Measurements from ENCODE around the gene CATSPERZ.
A peak's percentile ranks its signal among the peaks of the same experiment; 100 is the strongest.

CATSPERZ gene

DNA sequence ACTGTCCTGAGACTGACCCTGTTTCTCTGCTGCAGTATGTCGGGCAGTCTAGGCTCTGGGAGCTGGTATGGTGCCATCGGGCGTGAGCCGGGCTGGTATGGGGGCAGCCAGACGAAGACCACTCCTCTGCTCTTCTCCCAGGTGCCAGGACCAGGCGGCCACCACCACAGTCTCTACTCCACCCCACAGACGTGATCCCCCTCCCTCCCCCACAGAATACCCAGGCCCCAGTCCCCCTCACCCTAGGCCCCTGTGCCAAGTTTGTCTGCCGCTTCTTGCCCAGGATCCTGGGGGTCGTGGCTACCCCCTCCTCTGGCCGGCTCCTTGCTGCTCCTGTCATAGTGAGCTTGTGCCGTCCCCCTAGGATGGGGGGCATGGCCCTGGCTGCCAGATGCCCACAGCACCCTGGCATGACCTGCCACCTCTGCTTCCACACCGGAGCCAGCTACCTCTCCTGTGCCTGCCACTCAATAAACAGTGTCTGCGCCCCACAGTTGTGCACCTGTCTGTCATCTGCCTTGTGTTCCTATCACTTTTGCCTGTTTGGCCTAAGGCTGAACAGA lies 11.1 kb upstream of the CATSPERZ start:
- peaks cover 27% of the 10 kb centered on the region for H3K4me1 Mint-ChIP-seq
- no peak overlapping the region for H3K27ac Mint-ChIP-seq
- peaks cover 32% of the 10 kb centered on the region for H3K27me3 Mint-ChIP-seq
- ATAC-seq: no peak
- no peaks in the 10 kb centered on the region for H3K9me3 Mint-ChIP-seq
- no peak overlapping the region for H3K4me3 Mint-ChIP-seq
- H3K36me3 Mint-ChIP-seq: peaks cover 17% of the 10 kb centered on the region

DNA sequence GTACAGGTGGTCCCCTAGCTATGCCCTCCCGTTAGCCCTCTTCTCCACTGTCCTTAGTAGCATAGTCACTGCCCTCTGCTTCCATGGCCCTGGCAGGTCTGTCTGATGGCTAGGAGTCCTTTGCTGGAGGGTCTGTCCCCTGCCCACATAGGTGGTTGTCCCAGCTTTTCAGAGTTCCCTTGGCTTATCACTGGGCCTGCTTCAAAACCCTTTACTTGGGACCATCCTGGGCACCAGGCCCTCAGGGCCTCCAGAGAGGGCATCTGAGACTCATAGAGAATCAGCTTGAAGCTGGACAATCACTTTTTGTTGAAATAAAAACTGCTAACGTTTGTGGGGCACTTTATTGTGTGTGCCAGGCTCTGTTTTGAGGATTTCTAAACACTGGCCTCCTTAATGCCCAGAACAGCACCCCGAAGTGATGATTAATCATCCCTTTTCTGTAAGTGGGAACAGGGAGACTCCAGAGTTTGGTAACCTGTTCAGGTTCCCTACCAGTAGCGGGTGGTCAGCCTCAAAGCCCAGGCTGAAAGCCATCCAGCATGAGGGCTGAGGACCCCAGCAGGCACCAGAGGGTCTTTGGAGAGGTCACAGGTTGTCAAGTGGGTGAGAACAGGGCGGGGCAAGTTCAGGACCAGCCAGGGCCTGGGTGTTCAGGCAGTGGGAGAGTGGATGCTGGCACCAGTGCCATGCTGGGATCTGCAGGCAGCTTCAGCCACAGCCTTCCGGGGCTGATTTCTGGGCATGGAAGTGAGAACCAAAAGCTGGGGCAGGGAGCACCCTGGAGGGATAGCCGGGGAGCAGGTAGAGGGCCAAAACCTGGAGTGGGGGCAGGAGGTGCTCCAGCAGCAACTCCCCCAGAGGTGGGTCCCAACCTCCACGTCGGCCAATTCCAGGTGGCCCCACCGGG lies 9.6 kb upstream of the CATSPERZ start:
- Mint-ChIP-seq H3K4me1 (peaks cover 25% of the 10 kb centered on the region), H3K27me3 (peaks cover 48% of the 10 kb centered on the region), H3K27ac (peak overlapping the region; percentile 49), H3K4me3 (peak overlapping the region; percentile 71), H3K9me3 (no peaks in the 10 kb centered on the region), H3K36me3 (peaks cover 17% of the 10 kb centered on the region)
- ATAC-seq: no peak

DNA sequence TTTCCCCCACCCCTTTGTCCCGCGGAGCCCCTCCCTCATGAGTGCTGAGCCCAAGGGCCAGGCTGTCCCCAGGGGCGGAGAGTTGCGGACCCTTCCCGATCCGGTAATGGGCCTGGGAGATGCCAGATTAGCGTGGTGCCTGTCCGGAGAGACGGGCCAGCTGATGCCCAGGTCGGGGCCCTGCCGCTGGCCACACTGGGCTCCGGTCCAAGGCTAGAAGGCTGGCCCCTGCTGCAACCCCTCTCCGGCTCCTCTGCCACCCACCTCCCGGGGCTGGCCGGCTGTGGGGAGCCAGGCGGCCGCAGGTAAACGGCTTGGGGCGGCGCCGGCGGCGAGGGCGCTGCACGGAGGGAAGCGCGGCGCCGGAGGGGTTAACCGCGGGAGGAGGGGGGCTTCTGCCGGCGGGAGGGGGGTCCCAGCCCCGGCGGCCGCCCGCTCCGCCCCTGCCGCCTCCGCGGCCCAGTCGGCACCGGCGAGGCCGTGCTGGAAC lies 8.9 kb upstream of the CATSPERZ start, which contains the start of gene KCNK4:
KCNK4 (plus strand) TSS at position 41 of the 490 bp plus-strand sequence. CDS start 1,717 bp downstream, outside the sequence.
- Mint-ChIP-seq H3K27me3 (peaks cover 55% of the 10 kb centered on the region), H3K9me3 (no peaks in the 10 kb centered on the region), H3K27ac (peak within 1 kb of the TSS; percentile 49), H3K4me1 (peaks cover 22% of the 10 kb centered on the region), H3K36me3 (peaks cover 17% of the 10 kb centered on the region), H3K4me3 (peak within 1 kb of the TSS; percentile 71)
- no peak for ATAC-seq

DNA sequence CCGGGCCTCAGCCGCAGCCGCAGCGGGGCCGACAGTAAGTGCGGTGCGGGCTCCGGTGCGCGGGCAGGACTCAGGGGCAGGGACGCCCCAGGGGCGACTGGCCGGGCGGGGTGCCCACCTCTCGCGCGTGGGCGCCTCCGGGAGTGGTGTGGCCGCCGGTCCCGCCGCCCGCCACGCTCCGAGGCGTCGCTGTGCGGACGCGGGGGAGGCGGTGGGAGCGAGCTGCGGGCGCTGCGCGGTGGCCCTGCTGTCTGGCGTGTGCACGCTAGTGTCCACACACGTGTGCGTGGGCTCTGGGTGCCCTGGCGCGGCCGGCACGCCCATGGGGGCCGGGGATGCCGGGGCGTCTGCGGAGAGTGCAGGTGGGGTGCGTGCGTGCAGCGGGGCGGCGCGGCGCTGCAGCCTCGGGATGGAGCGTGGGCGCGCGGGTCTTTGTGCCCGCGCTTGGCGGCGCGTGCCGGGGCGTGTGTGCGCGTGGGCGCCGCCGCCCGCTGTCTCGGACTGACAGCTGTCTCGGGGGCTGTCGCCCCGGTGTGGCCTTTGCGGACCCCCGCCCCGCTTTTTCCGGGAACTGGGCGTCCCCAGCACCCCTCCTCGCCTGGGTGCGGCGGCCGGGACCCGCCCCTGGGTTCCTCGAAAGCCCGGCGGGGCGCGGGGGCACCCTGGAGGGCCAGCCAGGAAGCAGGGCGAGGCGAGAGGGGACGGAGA lies 8.3 kb upstream of the CATSPERZ start:
- peak; percentile 47 for ATAC-seq
- Mint-ChIP-seq H3K9me3 (no peaks in the 10 kb centered on the region), H3K36me3 (peaks cover 17% of the 10 kb centered on the region), H3K4me3 (peak overlapping the region; percentile 68), H3K27ac (no peak overlapping the region), H3K4me1 (peaks cover 16% of the 10 kb centered on the region), H3K27me3 (peaks cover 61% of the 10 kb centered on the region)

- Mint-ChIP-seq H3K36me3 (peaks cover 17% of the 10 kb centered on the region), H3K9me3 (no peaks in the 10 kb centered on the region), H3K27ac (no peak overlapping the region), H3K4me1 (peaks cover 18% of the 10 kb centered on the region), H3K27me3 (peaks cover 68% of the 10 kb centered on the region), H3K4me3 (peak overlapping the region; percentile 68)
- ATAC-seq: peak; percentile 40
Measured at GRCh38 chr11:64292460-64293254, 7.5 kb upstream of the CATSPERZ start.

DNA sequence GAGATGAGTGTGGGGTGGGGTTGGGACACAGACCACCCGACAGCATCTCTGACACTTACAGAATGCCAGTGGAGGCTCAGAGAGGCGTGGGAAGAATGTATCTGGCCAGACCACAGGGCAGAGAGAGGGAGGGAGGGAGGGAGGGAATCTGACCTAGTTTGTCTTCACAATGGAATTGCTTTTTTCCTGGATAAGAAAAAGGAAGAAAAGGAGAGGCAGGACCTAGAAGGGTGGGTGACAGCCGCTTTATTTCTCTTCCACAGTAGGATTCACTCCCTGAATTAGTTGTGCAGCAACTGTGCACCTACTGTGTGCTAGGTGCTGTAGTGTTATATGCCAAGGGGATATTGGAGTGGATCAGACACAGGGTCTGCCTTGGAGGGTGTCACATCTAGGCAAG lies 5.4 kb upstream of the CATSPERZ start:
- no peak for ATAC-seq
- Mint-ChIP-seq H3K9me3 (no peaks in the 10 kb centered on the region), H3K4me3 (no peak overlapping the region), H3K27ac (no peak overlapping the region), H3K27me3 (peaks cover 89% of the 10 kb centered on the region), H3K36me3 (peaks cover 8% of the 10 kb centered on the region), H3K4me1 (peaks cover 28% of the 10 kb centered on the region)

DNA sequence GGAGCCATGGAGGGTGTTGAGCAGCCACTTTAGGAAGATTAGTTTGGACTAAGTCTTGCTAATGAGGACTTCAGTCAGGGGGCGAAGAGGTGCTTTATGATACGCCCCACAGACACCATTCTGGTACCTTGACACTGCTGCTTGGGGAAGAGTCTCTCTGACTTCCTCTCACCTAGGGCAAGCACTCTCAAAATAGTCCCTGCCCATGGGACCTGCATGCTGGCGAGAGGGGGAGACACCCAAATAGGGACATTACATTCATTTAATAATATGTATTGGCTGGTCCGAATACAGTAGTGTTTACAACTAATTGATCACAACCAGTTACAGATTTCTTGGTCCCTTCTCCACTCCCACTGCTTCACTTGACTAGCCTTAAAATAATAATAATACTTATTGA lies 4.4 kb upstream of the CATSPERZ start:
- peaks cover 35% of the 10 kb centered on the region for H3K4me1 Mint-ChIP-seq
- H3K36me3 Mint-ChIP-seq: peaks cover 2% of the 10 kb centered on the region
- no peaks in the 10 kb centered on the region for H3K9me3 Mint-ChIP-seq
- H3K27ac Mint-ChIP-seq: no peak overlapping the region
- peaks cover 91% of the 10 kb centered on the region for H3K27me3 Mint-ChIP-seq
- no peak for ATAC-seq
- no peak overlapping the region for H3K4me3 Mint-ChIP-seq

- H3K27ac Mint-ChIP-seq: no peak overlapping the region
- no peaks in the 10 kb centered on the region for H3K36me3 Mint-ChIP-seq
- H3K4me1 Mint-ChIP-seq: peaks cover 35% of the 10 kb centered on the region
- no peak overlapping the region for H3K4me3 Mint-ChIP-seq
- H3K27me3 Mint-ChIP-seq: peaks cover 91% of the 10 kb centered on the region
- no peaks in the 10 kb centered on the region for H3K9me3 Mint-ChIP-seq
- ATAC-seq: no peak
Measured at GRCh38 chr11:64296236-64296635, 3.9 kb upstream of the CATSPERZ start.

DNA sequence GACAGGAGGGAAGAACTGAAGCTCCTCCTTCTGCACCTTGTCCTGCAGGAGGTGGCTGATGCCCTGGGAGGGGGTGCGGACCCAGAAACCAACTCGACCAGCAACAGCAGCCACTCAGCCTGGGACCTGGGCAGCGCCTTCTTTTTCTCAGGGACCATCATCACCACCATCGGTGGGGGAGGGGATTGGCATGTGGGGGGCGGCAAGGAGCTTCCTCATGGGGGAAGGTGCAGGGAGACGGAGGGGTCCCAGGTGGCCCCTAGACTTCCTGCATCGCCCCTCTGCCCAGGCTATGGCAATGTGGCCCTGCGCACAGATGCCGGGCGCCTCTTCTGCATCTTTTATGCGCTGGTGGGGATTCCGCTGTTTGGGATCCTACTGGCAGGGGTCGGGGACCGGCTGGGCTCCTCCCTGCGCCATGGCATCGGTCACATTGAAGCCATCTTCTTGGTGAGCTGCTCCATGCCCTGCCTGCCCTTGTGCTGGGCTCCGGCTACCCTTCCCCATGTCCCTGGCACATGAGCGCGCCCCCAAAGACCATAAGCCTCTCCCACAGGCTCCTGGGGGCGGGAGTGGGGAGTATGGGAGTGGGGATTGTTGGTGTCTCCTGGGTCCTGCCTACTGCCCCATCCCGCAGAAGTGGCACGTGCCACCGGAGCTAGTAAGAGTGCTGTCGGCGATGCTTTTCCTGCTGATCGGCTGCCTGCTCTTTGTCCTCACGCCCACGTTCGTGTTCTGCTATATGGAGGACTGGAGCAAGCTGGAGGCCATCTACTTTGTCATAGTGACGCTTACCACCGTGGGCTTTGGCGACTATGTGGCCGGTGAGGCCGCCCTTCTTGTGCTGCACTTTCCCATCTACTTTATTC lies 3.1 kb upstream of the CATSPERZ start:
- Mint-ChIP-seq H3K4me1 (peaks cover 35% of the 10 kb centered on the region), H3K27me3 (peaks cover 93% of the 10 kb centered on the region), H3K4me3 (no peak overlapping the region), H3K36me3 (no peaks in the 10 kb centered on the region), H3K27ac (no peak overlapping the region), H3K9me3 (no peaks in the 10 kb centered on the region)
- ATAC-seq: no peak

- H3K4me3 Mint-ChIP-seq: no peak overlapping the region
- H3K27ac Mint-ChIP-seq: no peak overlapping the region
- H3K4me1 Mint-ChIP-seq: peaks cover 28% of the 10 kb centered on the region
- no peaks in the 10 kb centered on the region for H3K9me3 Mint-ChIP-seq
- H3K27me3 Mint-ChIP-seq: peaks cover 86% of the 10 kb centered on the region
- no peak for ATAC-seq
- no peaks in the 10 kb centered on the region for H3K36me3 Mint-ChIP-seq
Measured at GRCh38 chr11:64297699-64298358, 2.3 kb upstream of the CATSPERZ start.

GRCh38 chr11:64298966-64299846 lies 952 bp upstream of the CATSPERZ start:
- no peaks in the 10 kb centered on the region for H3K36me3 Mint-ChIP-seq
- H3K27me3 Mint-ChIP-seq: peaks cover 72% of the 10 kb centered on the region
- ATAC-seq: no peak
- H3K4me1 Mint-ChIP-seq: peaks cover 34% of the 10 kb centered on the region
- H3K27ac Mint-ChIP-seq: no peak overlapping the region
- peak overlapping the region; percentile 29 for H3K4me3 Mint-ChIP-seq
- no peaks in the 10 kb centered on the region for H3K9me3 Mint-ChIP-seq

DNA sequence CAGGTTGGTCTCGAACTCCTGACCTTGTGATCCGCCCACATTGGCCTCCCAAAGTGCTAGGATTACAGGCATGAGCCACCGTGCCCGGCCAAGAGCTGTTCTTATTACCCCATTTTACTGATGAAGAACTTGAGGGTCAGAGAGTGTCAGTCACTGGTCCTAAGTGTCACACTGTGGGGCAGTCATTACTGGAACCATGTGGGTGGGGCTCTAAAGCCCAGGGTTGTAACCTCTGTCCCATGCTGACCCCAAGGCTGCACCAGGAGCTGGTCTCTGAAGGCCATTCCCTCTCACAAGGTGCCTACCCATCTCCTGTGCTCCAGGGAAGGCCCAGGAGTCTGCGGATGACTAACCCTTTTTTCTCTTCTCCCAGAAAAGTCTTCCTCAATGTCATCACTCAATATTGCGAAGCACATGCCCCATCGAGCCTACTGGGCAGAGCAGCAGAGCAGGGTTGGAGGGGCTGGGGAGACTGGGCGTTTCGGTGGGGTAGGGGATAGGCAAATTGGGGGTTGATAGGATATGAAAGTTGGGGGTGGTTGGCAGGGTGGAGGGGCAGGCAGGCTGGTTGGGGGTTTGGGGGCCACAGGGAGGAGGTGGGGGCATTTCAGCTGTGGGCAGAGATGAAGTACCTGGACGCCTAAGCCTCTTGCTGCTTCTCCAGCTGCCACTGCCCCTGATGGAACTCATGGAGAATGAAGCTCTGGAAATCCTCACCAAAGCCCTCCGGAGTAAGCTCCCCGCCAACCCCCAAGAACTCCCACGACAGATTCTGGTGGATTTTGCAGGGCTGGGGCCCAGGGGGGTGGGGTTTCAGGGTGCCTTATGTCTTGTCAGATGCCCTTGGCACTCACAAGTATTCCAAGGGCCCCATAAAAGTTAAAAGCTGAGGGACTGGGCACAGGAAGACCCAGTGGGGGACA lies 3.2 kb downstream of the CATSPERZ start:
- Mint-ChIP-seq H3K4me3 (peak overlapping the region; percentile 94), H3K36me3 (peaks cover 5% of the 10 kb centered on the region), H3K4me1 (peaks cover 47% of the 10 kb centered on the region), H3K27ac (peak overlapping the region; percentile 99), H3K9me3 (no peaks in the 10 kb centered on the region), H3K27me3 (peaks cover 31% of the 10 kb centered on the region)
- ATAC-seq: no peak
